GM12875 (cell line): ENCODE measurements around the gene SLC6A19.
"Not testable (repeated sequence)": the region's sequence is repeated elsewhere in the genome, so short reads cannot be mapped to it uniquely, and the experiment has no call there.

Experiments
- H3K4me3 ChIP-seq: one replicate; pipeline ENCODE4 v1.5.1; 2011; ENCODE audit warnings: low read depth, low read length, control low read depth
- CTCF ChIP-seq: IDR thresholded peaks from 2 replicates; pipeline ENCODE4 v1.5.1; 2011; ENCODE audit warnings: low read depth, mild to moderate bottlenecking, control low read depth, inconsistent platforms, low read length, moderate library complexity, borderline replicate concordance; ENCODE audit not compliant: insufficient read depth

Gene SLC6A19

GRCh38 chr5:1156754-1157460, 44.5 kb upstream of the SLC6A19 start:
- TF ChIP-seq CTCF: no peak
- no peak overlapping the region for H3K4me3 ChIP-seq

GRCh38 chr5:1157461-1157986, 43.9 kb upstream of the SLC6A19 start:
- not testable (repeated sequence) for H3K4me3 ChIP-seq

GRCh38 chr5:1158647-1159340, 42.6 kb upstream of the SLC6A19 start:
- no peak overlapping the region for H3K4me3 ChIP-seq
- TF ChIP-seq CTCF: no peak

GRCh38 chr5:1159341-1159675, 42.1 kb upstream of the SLC6A19 start:
- TF ChIP-seq CTCF: no peak
- H3K4me3 ChIP-seq: no peak overlapping the region

- no peak for TF ChIP-seq CTCF
- H3K4me3 ChIP-seq: no peak overlapping the region
Observed at GRCh38 chr5:1159774-1160406, 41.5 kb upstream of the SLC6A19 start.

- no peak for TF ChIP-seq CTCF
- no peak overlapping the region for H3K4me3 ChIP-seq
Observed at GRCh38 chr5:1161108-1161832, 40.1 kb upstream of the SLC6A19 start.

GRCh38 chr5:1161833-1162229, 39.6 kb upstream of the SLC6A19 start:
- TF ChIP-seq CTCF: no peak
- H3K4me3 ChIP-seq: no peak overlapping the region
